Parathyroid adenoma (tissue), 2 donors: ENCODE results near the gene CARD9.
A peak's percentile ranks its signal among the peaks of the same experiment; 100 is the strongest.

Experiments
- H2AFZ ChIP-seq: fragments of 300-600 bp; sonication (generic); one replicate; pipeline ENCODE4 v1.7.0; 2017; ENCODE audit warnings: antibody characterized with exemption, mild to moderate bottlenecking
- H3K27ac ChIP-seq: fragments of 300-600 bp; sonication (generic); one replicate; pipeline ENCODE4 v1.7.0; 2017
- H3K27me3 ChIP-seq: fragments of 300-600 bp; sonication (generic); one replicate; pipeline ENCODE4 v1.7.0; 2017; ENCODE audit warnings: low read length; ENCODE audit not compliant: control insufficient read depth, insufficient read depth
- H3K36me3 ChIP-seq: fragments of 300-600 bp; sonication (generic); one replicate; pipeline ENCODE4 v1.7.0; 2017; ENCODE audit warnings: low read length; ENCODE audit not compliant: control insufficient read depth, insufficient read depth
- H3K4me1 ChIP-seq: fragments of 300-600 bp; sonication (generic); one replicate; pipeline ENCODE4 v1.7.0; 2017; ENCODE audit warnings: control low read depth
- H3K4me2 ChIP-seq: fragments of 300-600 bp; sonication (generic); one replicate; pipeline ENCODE4 v1.7.0; 2017; ENCODE audit warnings: low read length
- H3K4me3 ChIP-seq: fragments of 300-600 bp; sonication (generic); one replicate; pipeline ENCODE4 v1.7.0; 2017; ENCODE audit warnings: low read depth, low read length
- H3K79me2 ChIP-seq: fragments of 300-600 bp; sonication (generic); one replicate; pipeline ENCODE4 v1.7.0; 2017; ENCODE audit warnings: control low read depth
- H3K9ac ChIP-seq: fragments of 300-600 bp; sonication (generic); one replicate; pipeline ENCODE4 v1.7.0; 2017; ENCODE audit warnings: mild to moderate bottlenecking
- H3K9me3 ChIP-seq: fragments of 300-600 bp; sonication (generic); one replicate; pipeline ENCODE4 v1.7.0; 2017; ENCODE audit warnings: low read length; ENCODE audit not compliant: control insufficient read depth
- CTCF ChIP-seq: fragments of 300-600 bp; sonication (generic); IDR thresholded peaks from one replicate; pipeline ENCODE4 v1.7.0; 2017; ENCODE audit warnings: antibody characterized with exemption, mild to moderate bottlenecking
- donor health status: primary hyperparathyroidism.

CARD9 gene

GRCh38 chr9:136330406-136330990, 43.0 kb downstream of the CARD9 start:
- no peak for TF ChIP-seq CTCF
- H3K9ac ChIP-seq = no peak overlapping the region

GRCh38 chr9:136329636-136330405, 43.6 kb downstream of the CARD9 start:
- no peaks in the 10 kb centered on the region for H3K79me2 ChIP-seq
- no peak overlapping the region for H2AFZ ChIP-seq
- no peaks in the 10 kb centered on the region for H3K27me3 ChIP-seq
- H3K36me3 ChIP-seq = no peaks in the 10 kb centered on the region
- no peak overlapping the region for H3K4me3 ChIP-seq
- no peak for TF ChIP-seq CTCF
- H3K4me1 ChIP-seq = no peaks in the 10 kb centered on the region
- no peak overlapping the region for H3K9ac ChIP-seq
- no peaks in the 10 kb centered on the region for H3K9me3 ChIP-seq
- H3K27ac ChIP-seq = no peak overlapping the region
- H3K4me2 ChIP-seq = no peak overlapping the region

More at GRCh38 chr9:136330406-136330990, 43.0 kb downstream of the CARD9 start:
- no peak overlapping the region for H3K4me3 ChIP-seq
- H3K4me2 ChIP-seq = no peak overlapping the region
- no peak overlapping the region for H2AFZ ChIP-seq
- H3K27ac ChIP-seq = no peak overlapping the region
- no peaks in the 10 kb centered on the region for H3K27me3 ChIP-seq
- H3K9me3 ChIP-seq = no peaks in the 10 kb centered on the region
- no peaks in the 10 kb centered on the region for H3K36me3 ChIP-seq
- H3K4me1 ChIP-seq = no peaks in the 10 kb centered on the region
- H3K79me2 ChIP-seq = no peaks in the 10 kb centered on the region

GRCh38 chr9:136329211-136329627, 44.2 kb downstream of the CARD9 start:
- no peak overlapping the region for H3K4me2 ChIP-seq
- H3K4me1 ChIP-seq = no peaks in the 10 kb centered on the region
- H3K9ac ChIP-seq = no peak overlapping the region
- no peaks in the 10 kb centered on the region for H3K27me3 ChIP-seq
- H3K4me3 ChIP-seq = no peak overlapping the region
- H2AFZ ChIP-seq = no peak overlapping the region
- no peak for TF ChIP-seq CTCF
- H3K27ac ChIP-seq = no peak overlapping the region
- no peaks in the 10 kb centered on the region for H3K9me3 ChIP-seq
- no peaks in the 10 kb centered on the region for H3K36me3 ChIP-seq
- H3K79me2 ChIP-seq = no peaks in the 10 kb centered on the region

GRCh38 chr9:136328622-136329041, 44.8 kb downstream of the CARD9 start:
- Histone ChIP-seq H3K27ac (no peak overlapping the region), H3K9ac (no peak overlapping the region), H3K36me3 (no peaks in the 10 kb centered on the region), H3K79me2 (no peaks in the 10 kb centered on the region), H3K9me3 (no peaks in the 10 kb centered on the region), H2AFZ (no peak overlapping the region), H3K4me2 (peak overlapping the region; percentile 87), H3K4me3 (peak overlapping the region; percentile 38), H3K4me1 (no peaks in the 10 kb centered on the region), H3K27me3 (no peaks in the 10 kb centered on the region)
- no peak for TF ChIP-seq CTCF
